Calu3 (cell line): ENCODE results near the gene HOXB5. TPM values are rescaled to one million over a fixed set of nuclear protein-coding genes. Genes with fewer than 3 reads are reported as not detected.

Experiments used
- BruUV-seq: library from RNA; stranded (reverse); fragments of 400-500 nt; replicated peaks from 2 replicates; lab custom pipeline; 2021; lab: Mats Ljungman, UMichigan
- CTCF ChIA-PET: fragments of 300-600 bp; sonication (Branson Sonifier 250); formaldehyde crosslinking; loops from one replicate; lab custom pipeline; 2022; ENCODE audit warnings: antibody characterized with exemption; lab: Charles Lee
- DNase-seq: peaks from one replicate; pipeline ENCODE4 v3.0.0; 2022
- H3K27ac Mint-ChIP-seq: one replicate; pipeline ENCODE4 v1.8.0; 2022; ENCODE audit warnings: mixed read lengths; ENCODE audit not compliant: unreplicated experiment
- H3K27me3 Mint-ChIP-seq: one replicate; pipeline ENCODE4 v1.8.0; 2022; ENCODE audit warnings: mixed read lengths; ENCODE audit not compliant: unreplicated experiment
- H3K36me3 Mint-ChIP-seq: one replicate; pipeline ENCODE4 v1.8.0; 2022; ENCODE audit warnings: mild to moderate bottlenecking, moderate library complexity, mixed read lengths; ENCODE audit not compliant: insufficient read depth, unreplicated experiment
- H3K4me1 Mint-ChIP-seq: one replicate; pipeline ENCODE4 v1.8.0; 2022; ENCODE audit warnings: mild to moderate bottlenecking, low read depth, mixed read lengths; ENCODE audit not compliant: unreplicated experiment
- H3K4me3 Mint-ChIP-seq: one replicate; pipeline ENCODE4 v1.8.0; 2022; ENCODE audit warnings: mild to moderate bottlenecking, low read depth, moderate library complexity, mixed read lengths; ENCODE audit not compliant: unreplicated experiment
- H3K9me3 Mint-ChIP-seq: one replicate; pipeline ENCODE4 v1.8.0; 2022; ENCODE audit warnings: low read depth, mixed read lengths; ENCODE audit not compliant: unreplicated experiment
- CTCF ChIP-seq: fragments of 200-600 bp; IDR thresholded peaks from one replicate; pipeline ENCODE4 v1.8.0; 2022; ENCODE audit warnings: antibody characterized with exemption; ENCODE audit not compliant: unreplicated experiment
- intact Hi-C: fragments of 100-400 bp; cut with micrococcal nuclease; formaldehyde crosslinking; loops from one replicate; pipeline ENCODE4 v1.10.0; 2022; ENCODE audit not compliant: unreplicated experiment
- total RNA-seq: library from RNA; stranded (reverse); gene quantifications from 2 replicates; pipeline ENCODE4 v1.2.3, GENCODE V29; 2022

The HOXB5 gene
- total RNA-seq, 1 experiment from 2014 or later: 48.5 TPM

GRCh38 chr17:48555258-48556228, 38.0 kb downstream of the HOXB5 start:
- BruUV-seq: no TSS peak
- H3K4me1 Mint-ChIP-seq: peaks cover 66% of the 10 kb centered on the region
- peak overlapping the region; percentile 64 for H3K4me3 Mint-ChIP-seq
- peaks cover 87% of the 10 kb centered on the region for H3K36me3 Mint-ChIP-seq
- H3K27me3 Mint-ChIP-seq: no peaks in the 10 kb centered on the region
- H3K9me3 Mint-ChIP-seq: no peaks in the 10 kb centered on the region
- H3K27ac Mint-ChIP-seq: peak overlapping the region; percentile 47
- TF ChIP-seq CTCF: no peak
- CTCF ChIA-PET: interaction anchor here (0.6 to 1.5 kb wide), 14 partner anchors 9 to 404 kb away, joined by 3 to 6 read pairs (median 3); no protein-coding TSS in a partner anchor
- intact Hi-C loops: no loop called here
- DNase-seq: no peak

- CTCF ChIA-PET: interaction anchor here (0.6 to 1.5 kb wide), 7 partner anchors 8 to 289 kb away, joined by 3 to 6 read pairs (median 5); no protein-coding TSS in a partner anchor
- no peak for TF ChIP-seq CTCF
- Mint-ChIP-seq H3K27ac (peak overlapping the region; percentile 47), H3K36me3 (peaks cover 91% of the 10 kb centered on the region), H3K4me3 (peak overlapping the region; percentile 64), H3K4me1 (peaks cover 57% of the 10 kb centered on the region), H3K27me3 (no peaks in the 10 kb centered on the region), H3K9me3 (no peaks in the 10 kb centered on the region)
- no peak for DNase-seq
- BruUV-seq: no TSS peak
- intact Hi-C loops: no loop called here
Observed at GRCh38 chr17:48554412-48555257, 38.9 kb downstream of the HOXB5 start.

GRCh38 chr17:48553826-48554225, 39.8 kb downstream of the HOXB5 start:
- no peak for DNase-seq
- Mint-ChIP-seq H3K27ac (peak overlapping the region; percentile 47), H3K27me3 (no peaks in the 10 kb centered on the region), H3K4me3 (peak overlapping the region; percentile 64), H3K4me1 (peaks cover 49% of the 10 kb centered on the region), H3K36me3 (peaks cover 90% of the 10 kb centered on the region), H3K9me3 (no peaks in the 10 kb centered on the region)
- CTCF ChIA-PET: interaction anchor here (0.7 kb wide), 2 partner anchors 8 to 760 kb away, joined by 3 read pairs; no protein-coding TSS in a partner anchor
- intact Hi-C loops: no loop called here
- BruUV-seq: no TSS peak
- no peak for TF ChIP-seq CTCF

GRCh38 chr17:48553190-48553547, 40.4 kb downstream of the HOXB5 start:
- intact Hi-C loops: no loop called here
- Mint-ChIP-seq H3K27me3 (no peaks in the 10 kb centered on the region), H3K4me3 (peak overlapping the region; percentile 64), H3K27ac (peak overlapping the region; percentile 47), H3K36me3 (peaks cover 90% of the 10 kb centered on the region), H3K4me1 (peaks cover 42% of the 10 kb centered on the region), H3K9me3 (no peaks in the 10 kb centered on the region)
- CTCF ChIA-PET: no interaction called here
- BruUV-seq: no TSS peak
- TF ChIP-seq CTCF: no peak
- no peak for DNase-seq
